ENCODE data around the gene MBNL1.

Gene MBNL1

GRCh38 chr3:152254041-152254440, 14.7 kb upstream of the MBNL1 start:
- no peak for DNase-seq

GRCh38 chr3:152255290-152255689, 13.4 kb upstream of the MBNL1 start:
- no peak for DNase-seq

- no peak for DNase-seq
Observed at GRCh38 chr3:152256851-152257562, 11.7 kb upstream of the MBNL1 start.

GRCh38 chr3:152257563-152258035, 11.1 kb upstream of the MBNL1 start:
- DNase-seq: no peak

- DNase-seq: no peak
Observed at GRCh38 chr3:152258448-152259393, 10.0 kb upstream of the MBNL1 start.

GRCh38 chr3:152259468-152259867, 9.3 kb upstream of the MBNL1 start:
- no peak for DNase-seq

GRCh38 chr3:152260026-152260425, 8.7 kb upstream of the MBNL1 start:
- DNase-seq: no peak

- no peak for DNase-seq
Observed at GRCh38 chr3:152260529-152260928, 8.2 kb upstream of the MBNL1 start.

- peak; percentile 91 to 96 for DNase-seq
Observed at GRCh38 chr3:152261329-152261728, 7.4 kb upstream of the MBNL1 start.

- no peak for DNase-seq
Observed at GRCh38 chr3:152263711-152264110, 5.0 kb upstream of the MBNL1 start.

GRCh38 chr3:152264378-152264777, 4.4 kb upstream of the MBNL1 start:
- DNase-seq: no peak

GRCh38 chr3:152266221-152266995, 2.3 kb upstream of the MBNL1 start:
- no peak for DNase-seq

- DNase-seq: no peak
Observed at GRCh38 chr3:152267831-152268554, 736 bp upstream of the MBNL1 start.

GRCh38 chr3:152269056-152269830, 514 bp downstream of the MBNL1 start:
- DNase-seq: peak; percentile 63 to 77

- peak; percentile 63 to 72 for DNase-seq
Observed at GRCh38 chr3:152269831-152270734, 1.4 kb downstream of the MBNL1 start.

GRCh38 chr3:152270937-152271336, 2.2 kb downstream of the MBNL1 start:
- no peak for DNase-seq

GRCh38 chr3:152271501-152272236, 2.9 kb downstream of the MBNL1 start:
- DNase-seq: no peak

- no peak for DNase-seq
Observed at GRCh38 chr3:152272771-152273242, 4.1 kb downstream of the MBNL1 start.

GRCh38 chr3:152276681-152277080, 8.0 kb downstream of the MBNL1 start:
- DNase-seq: no peak

- no peak for DNase-seq
Observed at GRCh38 chr3:152277198-152277597, 8.5 kb downstream of the MBNL1 start.
